Epithelial cell of proximal tubule (primary cell): ENCODE measurements around the gene CADPS. TPM values are rescaled to one million over a fixed set of nuclear protein-coding genes. Genes with fewer than 3 reads are reported as not detected.

ENCODE experiments used
- DNase-seq: peaks from one replicate; pipeline ENCODE4 v3.0.0-alpha.2; 2011; ENCODE audit warnings: low read depth
- H3K4me3 ChIP-seq: 2 replicates; pipeline ENCODE4 v1.5.1; 2011; ENCODE audit warnings: low read depth, mild to moderate bottlenecking, low read length
- total RNA-seq: library from RNA; depleted of rRNA; stranded (reverse); fragments of >200 nt; gene quantifications from 2 replicates; pipeline ENCODE4 v1.2.3, GENCODE V29; 2015
- TF ChIP-seq, protein P1 (sequence below): conservative IDR thresholded peaks from 2 replicates; pipeline ENCODE4 v1.5.1; 2012; ENCODE audit warnings: low read depth, mild to moderate bottlenecking, low read length

The CADPS gene
- total RNA-seq, 1 donor from 2014 or later = not detected

GRCh38 chr3:62365391-62366125, 509.7 kb downstream of the CADPS start:
- TF ChIP-seq, protein P1, sequence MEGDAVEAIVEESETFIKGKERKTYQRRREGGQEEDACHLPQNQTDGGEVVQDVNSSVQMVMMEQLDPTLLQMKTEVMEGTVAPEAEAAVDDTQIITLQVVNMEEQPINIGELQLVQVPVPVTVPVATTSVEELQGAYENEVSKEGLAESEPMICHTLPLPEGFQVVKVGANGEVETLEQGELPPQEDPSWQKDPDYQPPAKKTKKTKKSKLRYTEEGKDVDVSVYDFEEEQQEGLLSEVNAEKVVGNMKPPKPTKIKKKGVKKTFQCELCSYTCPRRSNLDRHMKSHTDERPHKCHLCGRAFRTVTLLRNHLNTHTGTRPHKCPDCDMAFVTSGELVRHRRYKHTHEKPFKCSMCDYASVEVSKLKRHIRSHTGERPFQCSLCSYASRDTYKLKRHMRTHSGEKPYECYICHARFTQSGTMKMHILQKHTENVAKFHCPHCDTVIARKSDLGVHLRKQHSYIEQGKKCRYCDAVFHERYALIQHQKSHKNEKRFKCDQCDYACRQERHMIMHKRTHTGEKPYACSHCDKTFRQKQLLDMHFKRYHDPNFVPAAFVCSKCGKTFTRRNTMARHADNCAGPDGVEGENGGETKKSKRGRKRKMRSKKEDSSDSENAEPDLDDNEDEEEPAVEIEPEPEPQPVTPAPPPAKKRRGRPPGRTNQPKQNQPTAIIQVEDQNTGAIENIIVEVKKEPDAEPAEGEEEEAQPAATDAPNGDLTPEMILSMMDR = no peak
- H3K4me3 ChIP-seq = no peak overlapping the region
- DNase-seq = no peak

- DNase-seq = no peak
- H3K4me3 ChIP-seq = no peak overlapping the region
- TF ChIP-seq, protein P1 = no peak
Observed at GRCh38 chr3:62364191-62364590, 511.0 kb downstream of the CADPS start.

DNA sequence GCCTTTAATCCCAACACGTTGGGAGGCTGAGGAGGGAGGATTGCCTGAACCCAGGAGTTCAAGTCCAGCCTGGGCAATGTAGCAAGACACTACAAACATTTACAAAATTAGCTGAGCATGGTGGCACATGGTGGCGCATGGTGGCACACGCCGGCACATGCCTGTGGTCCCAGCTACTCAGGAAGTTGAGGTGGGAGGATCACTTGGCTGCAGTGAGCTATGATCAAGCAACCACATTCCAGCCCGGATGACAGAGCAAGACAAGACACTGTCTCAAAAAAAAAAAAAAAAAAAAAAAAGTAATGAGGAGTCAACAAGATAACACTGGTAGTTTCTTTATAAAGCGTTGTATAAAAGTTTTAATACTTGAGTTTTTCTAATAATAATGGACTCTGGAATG, 511.9 kb downstream of the CADPS start:
- DNase-seq = no peak
- no peak overlapping the region for H3K4me3 ChIP-seq
- TF ChIP-seq, protein P1 = no peak

DNA sequence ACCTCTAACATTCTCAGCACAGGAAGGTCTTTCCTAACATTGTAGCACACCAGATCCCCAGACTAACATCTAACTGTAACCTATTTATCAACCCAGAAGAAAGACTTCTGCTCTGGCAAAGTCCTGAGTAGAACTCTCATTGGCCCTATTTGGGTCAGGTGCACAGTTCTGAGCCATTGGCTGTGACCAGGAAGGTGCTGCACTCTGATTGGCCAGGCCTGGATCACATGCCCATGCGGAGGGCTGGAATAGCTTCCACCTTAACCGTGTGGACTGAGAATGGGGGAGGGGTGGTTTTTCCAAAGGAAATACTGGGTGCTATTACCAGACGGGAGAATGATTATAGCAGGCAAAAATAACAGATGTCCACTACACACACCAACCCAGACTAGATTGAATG, 513.4 kb downstream of the CADPS start:
- no peak overlapping the region for H3K4me3 ChIP-seq
- TF ChIP-seq, protein P1 = no peak
- no peak for DNase-seq

DNA sequence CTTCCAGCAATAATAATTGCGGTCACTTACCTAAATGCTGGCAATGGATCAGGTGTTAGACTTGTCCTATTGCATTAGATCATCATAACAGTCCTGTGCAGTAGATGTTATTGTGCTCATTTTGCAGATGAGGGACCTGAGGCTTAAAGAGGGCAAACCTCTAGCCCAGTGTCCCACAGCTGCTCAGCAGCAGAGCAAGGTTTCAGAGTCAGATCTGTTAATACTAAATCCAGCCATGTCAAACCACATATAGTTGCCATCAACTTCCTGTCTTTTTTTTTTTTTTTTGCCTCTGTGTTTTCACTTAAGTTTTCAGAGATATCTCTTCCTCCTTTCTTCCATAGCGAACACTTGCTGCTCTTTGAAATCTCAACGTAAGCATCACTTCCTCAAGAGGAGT, 514.0 kb downstream of the CADPS start:
- no peak overlapping the region for H3K4me3 ChIP-seq
- TF ChIP-seq, protein P1 = no peak
- no peak for DNase-seq

GRCh38 chr3:62359531-62359930, 515.7 kb downstream of the CADPS start:
- DNase-seq = no peak
- H3K4me3 ChIP-seq = no peak overlapping the region
- TF ChIP-seq, protein P1 = no peak

GRCh38 chr3:62356356-62356755, 518.9 kb downstream of the CADPS start:
- no peak for DNase-seq
- TF ChIP-seq, protein P1 = no peak
- H3K4me3 ChIP-seq = no peak overlapping the region
